Testis (tissue), 3 donors: ENCODE measurements around the gene HIRA. TPM values are rescaled to one million over a fixed set of nuclear protein-coding genes. Genes with fewer than 3 reads are reported as not detected.

Experiments used
- DNase-seq: peaks from one replicate; pipeline ENCODE4 v3.0.0-alpha.2; 2019
- H3K27ac ChIP-seq, 2 donors: fragments of 200-600 bp; sonication (generic); one replicate each; pipeline ENCODE4 v1.5.1; 2019
- H3K27me3 ChIP-seq: fragments of 200-600 bp; sonication (generic); one replicate; pipeline ENCODE4 v1.5.1; 2019
- H3K36me3 ChIP-seq: fragments of 200-600 bp; sonication (generic); one replicate; pipeline ENCODE4 v1.5.1; 2017; ENCODE audit warnings: low read depth; ENCODE audit errors: missing control alignments
- H3K4me1 ChIP-seq: fragments of 200-600 bp; sonication (generic); one replicate; pipeline ENCODE4 v1.5.1; 2019
- H3K4me3 ChIP-seq, 2 donors: fragments of 200-600 bp; sonication (generic); one replicate each; pipeline ENCODE4 v1.5.1; 2017 to 2019
- H3K9me3 ChIP-seq: fragments of 200-600 bp; sonication (generic); one replicate; pipeline ENCODE4 v1.5.1; 2017
- CTCF ChIP-seq, 3 experiments: fragments of 450-650 bp in 2 of 3; fragments of 200-600 bp in 1 of 3; sonication (generic) in 1 of 3; IDR thresholded peaks; one replicate each; pipeline ENCODE4 v1.5.1; 2016 to 2019; ENCODE audit warnings: antibody characterized with exemption in 3 of 3, mild to moderate bottlenecking in 2 of 3, moderate library complexity in 1 of 3
- POLR2A ChIP-seq: fragments of 450-650 bp; IDR thresholded peaks from one replicate; pipeline ENCODE4 v1.6.1; 2017; ENCODE audit warnings: antibody characterized with exemption, mild to moderate bottlenecking, moderate library complexity
- WGBS, 2 donors: methylation state at CpG; one replicate each; pipeline ENCODE4 v1.1.5; 2018; 5-methylcytosine and 5-hydroxymethylcytosine counted together
- intact Hi-C: fragments of 100-400 bp; cut with DNase I; formaldehyde crosslinking; loops from one replicate; pipeline ENCODE4 v1.15.1; 2023; ENCODE audit warnings: low total_unique reads
- polyA plus RNA-seq: library from polyadenylated mRNA; stranded (reverse); fragments of 350-450 nt; fragmentation: Illumina TruSeq; extraction: RNeasy Lipid Tissue Mini Kit (QIAGEN cat#74804); gene quantifications from one replicate; pipeline ENCODE4 v1.2.3, GENCODE V29; 2014; ENCODE audit warnings: low read depth, low replicate concordance; ENCODE audit not compliant: insufficient read depth
- total RNA-seq, 2 donors: library from RNA; depleted of rRNA; stranded (reverse); fragments of >200 nt; gene quantifications; one replicate each; pipeline ENCODE4 v1.2.3, GENCODE V29; 2016

The HIRA gene
- total and polyA plus RNA-seq, 3 donors from 2014 or later: 17.7 to 25.7 (median 21.8) TPM

- no peak for TF ChIP-seq POLR2A
- TF ChIP-seq CTCF (IDR thresholded peaks at IDR 0.05): no peak
- Histone ChIP-seq H3K27ac (no peak overlapping the region), H3K36me3 (no peaks in the 10 kb centered on the region), H3K9me3 (no peaks in the 10 kb centered on the region), H3K27me3 (no peaks in the 10 kb centered on the region), H3K4me1 (no peaks in the 10 kb centered on the region), H3K4me3 (no peak overlapping the region)
- intact Hi-C loops: no loop called here
- no peak for DNase-seq
- WGBS, 2 donors: 94 to 95% methylated on average over 6 to 7 of the region's 7 CpGs
Observed at GRCh38 chr22:19361501-19362103, 69.9 kb downstream of the HIRA start.

- intact Hi-C loops: no loop called here
- no peaks in the 10 kb centered on the region for H3K27me3 ChIP-seq
- no peaks in the 10 kb centered on the region for H3K4me1 ChIP-seq
- H3K4me3 ChIP-seq: no peak overlapping the region
- no peak overlapping the region for H3K27ac ChIP-seq
- H3K9me3 ChIP-seq: no peaks in the 10 kb centered on the region
- H3K36me3 ChIP-seq: no peaks in the 10 kb centered on the region
- TF ChIP-seq POLR2A: no peak
- no peak for TF ChIP-seq CTCF (IDR thresholded peaks at IDR 0.05)
- no peak for DNase-seq
- WGBS, 2 donors: 81 to 94% methylated on average over 2 of the region's 2 CpGs
Observed at GRCh38 chr22:19360862-19361261, 70.7 kb downstream of the HIRA start.

GRCh38 chr22:19360300-19360792 lies 71.2 kb downstream of the HIRA start:
- Histone ChIP-seq H3K27me3 (no peaks in the 10 kb centered on the region), H3K27ac (no peak overlapping the region), H3K9me3 (no peaks in the 10 kb centered on the region), H3K4me1 (no peaks in the 10 kb centered on the region), H3K36me3 (no peaks in the 10 kb centered on the region), H3K4me3 (no peak overlapping the region)
- intact Hi-C loops: no loop called here
- TF ChIP-seq POLR2A: no peak
- no peak for TF ChIP-seq CTCF (IDR thresholded peaks at IDR 0.05)
- 91 to 93% methylated on average over 8 of the region's 8 CpGs for WGBS, 2 donors
- no peak for DNase-seq

GRCh38 chr22:19359554-19360299 lies 71.8 kb downstream of the HIRA start:
- intact Hi-C loops: no loop called here

More at GRCh38 chr22:19359554-19360299, 71.8 kb downstream of the HIRA start:
- DNase-seq: no peak
- Histone ChIP-seq H3K9me3 (no peaks in the 10 kb centered on the region), H3K4me3 (no peak overlapping the region), H3K36me3 (no peaks in the 10 kb centered on the region), H3K27ac (no peak overlapping the region), H3K27me3 (no peaks in the 10 kb centered on the region), H3K4me1 (no peaks in the 10 kb centered on the region)
- 91 to 94% methylated on average over 6 of the region's 6 CpGs for WGBS, 2 donors
- TF ChIP-seq CTCF (IDR thresholded peaks at IDR 0.05): no peak
- no peak for TF ChIP-seq POLR2A
